Effector CD4-positive, alpha-beta T cell (primary cell): ENCODE data around the gene EVA1C.
"Not testable (repeated sequence)": the region's sequence is repeated elsewhere in the genome, so short reads cannot be mapped to it uniquely, and the experiment has no call there.

Experiments
- DNase-seq: peaks from one replicate; pipeline ENCODE4 v3.0.0-alpha.2; 2020

The EVA1C gene

GRCh38 chr21:32425628-32426027, 13.1 kb downstream of the EVA1C start:
- DNase-seq, result no peak

- DNase-seq, result no peak
Measured at GRCh38 chr21:32426066-32426465, 13.6 kb downstream of the EVA1C start.

GRCh38 chr21:32426592-32427051, 14.1 kb downstream of the EVA1C start:
- DNase-seq, result no peak

- DNase-seq, result no peak
Measured at GRCh38 chr21:32427958-32428623, 15.6 kb downstream of the EVA1C start.

- not testable (repeated sequence) for DNase-seq
Measured at GRCh38 chr21:32432982-32433660, 20.6 kb downstream of the EVA1C start.

GRCh38 chr21:32437729-32438128, 25.2 kb downstream of the EVA1C start:
- no peak for DNase-seq

GRCh38 chr21:32442566-32443318, 30.2 kb downstream of the EVA1C start:
- no peak for DNase-seq

- DNase-seq, result no peak
Measured at GRCh38 chr21:32445101-32445500, 32.6 kb downstream of the EVA1C start.

GRCh38 chr21:32446440-32446839, 33.9 kb downstream of the EVA1C start:
- not testable (repeated sequence) for DNase-seq

GRCh38 chr21:32447224-32447623, 34.7 kb downstream of the EVA1C start:
- DNase-seq, result no peak

- DNase-seq, result no peak
Measured at GRCh38 chr21:32448803-32449594, 36.5 kb downstream of the EVA1C start.

- not testable (repeated sequence) for DNase-seq
Measured at GRCh38 chr21:32450881-32451701, 38.6 kb downstream of the EVA1C start.

- not testable (repeated sequence) for DNase-seq
Measured at GRCh38 chr21:32452191-32452590, 39.7 kb downstream of the EVA1C start.

- DNase-seq, result no peak
Measured at GRCh38 chr21:32452641-32453040, 40.1 kb downstream of the EVA1C start.

- DNase-seq, result no peak
Measured at GRCh38 chr21:32455548-32455947, 43.0 kb downstream of the EVA1C start.

GRCh38 chr21:32456497-32456918, 44.0 kb downstream of the EVA1C start:
- DNase-seq, result no peak

- no peak for DNase-seq
Measured at GRCh38 chr21:32457360-32457840, 44.9 kb downstream of the EVA1C start.

- no peak for DNase-seq
Measured at GRCh38 chr21:32457962-32458361, 45.5 kb downstream of the EVA1C start.

GRCh38 chr21:32459972-32460371, 47.5 kb downstream of the EVA1C start:
- DNase-seq, result no peak

GRCh38 chr21:32461503-32461902, 49.0 kb downstream of the EVA1C start:
- no peak for DNase-seq

GRCh38 chr21:32462564-32462963, 50.1 kb downstream of the EVA1C start:
- not testable (repeated sequence) for DNase-seq

- DNase-seq, result no peak
Measured at GRCh38 chr21:32463367-32463766, 50.9 kb downstream of the EVA1C start.
